NCI-H748 (cell line): Measurements from ENCODE around the gene PTPRN2.
A peak's percentile ranks its signal among the peaks of the same experiment; 100 is the strongest.
"Not testable (repeated sequence)": the region's sequence is repeated elsewhere in the genome, so short reads cannot be mapped to it uniquely, and the experiment has no call there.

Experiments used
- DNase-seq: peaks from one replicate; lab custom pipeline; 2025; ENCODE audit not compliant: unreplicated experiment; lab: John Stamatoyannopoulos, UW

PTPRN2 gene

DNA sequence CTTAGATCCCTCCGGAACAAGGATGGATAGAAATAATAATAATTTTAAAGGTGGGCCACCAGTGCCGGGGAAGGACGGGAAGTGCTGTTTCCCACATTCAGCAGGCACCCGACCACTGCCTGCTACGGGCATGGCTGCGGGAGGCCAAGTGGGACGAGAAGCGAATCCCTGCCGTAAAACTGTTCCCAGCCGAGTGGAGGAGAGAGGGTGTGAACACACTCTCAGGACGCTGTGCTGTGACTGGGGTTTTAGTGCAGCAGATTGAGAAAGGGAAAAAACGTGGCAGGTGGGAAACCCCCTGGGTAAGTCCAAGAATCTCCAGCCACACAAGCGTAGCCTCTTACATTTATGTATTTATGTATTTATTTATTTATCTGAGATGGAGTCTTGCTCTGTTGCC lies 1092.0 kb downstream of the PTPRN2 start:
- no peak for DNase-seq

GRCh38 chr7:157495177-157495553 lies 1092.5 kb downstream of the PTPRN2 start:
- no peak for DNase-seq

- no peak for DNase-seq
These were observed 1093.0 kb downstream of the PTPRN2 start for GRCh38 chr7:157494506-157495176.

DNA sequence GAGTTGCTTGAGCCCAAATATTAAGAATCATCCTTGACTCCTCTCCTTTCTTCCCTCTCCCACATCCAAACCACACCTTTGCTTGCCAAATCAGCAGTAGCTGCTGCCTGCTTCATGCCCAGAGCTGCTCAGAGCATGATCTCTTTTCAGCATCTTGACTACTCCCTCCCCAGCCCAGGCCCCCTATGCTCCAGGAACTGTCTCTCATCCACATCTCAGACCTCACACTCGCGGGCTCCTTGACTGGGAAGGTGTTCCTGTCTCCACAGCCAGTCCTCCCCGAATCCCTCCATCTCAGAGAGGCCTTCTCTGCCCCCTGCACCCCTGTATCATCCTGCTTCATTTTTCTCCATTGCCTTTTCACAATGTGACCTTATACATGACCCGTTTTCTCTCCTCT lies 1093.8 kb downstream of the PTPRN2 start:
- no peak for DNase-seq

- DNase-seq, result no peak
These were observed 1094.6 kb downstream of the PTPRN2 start for GRCh38 chr7:157493017-157493416.

GRCh38 chr7:157490465-157490912 lies 1097.1 kb downstream of the PTPRN2 start:
- peak; percentile 12 for DNase-seq

DNA sequence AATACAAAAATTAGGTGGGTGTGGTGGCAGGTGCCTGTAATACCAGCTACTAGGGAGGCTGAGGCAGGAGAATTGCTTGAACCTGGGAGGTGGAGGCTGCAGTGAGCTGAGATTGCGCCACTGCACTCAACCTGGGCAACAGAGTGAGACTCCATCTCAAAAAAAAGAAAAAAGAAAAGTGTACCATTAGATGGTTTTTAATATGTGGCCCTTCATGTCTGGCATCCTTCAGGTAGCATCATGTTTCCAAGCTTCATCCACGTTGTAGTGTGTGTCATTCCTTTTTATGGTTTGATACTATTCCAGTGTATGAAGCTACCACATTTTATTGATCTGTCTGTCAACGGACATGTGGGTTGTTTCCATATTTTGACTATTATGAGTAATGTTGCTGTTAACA lies 1097.8 kb downstream of the PTPRN2 start:
- not testable (repeated sequence) for DNase-seq
